ENCODE measurements around the gene MAST4. TPM values are rescaled to one million over a fixed set of nuclear protein-coding genes. Genes with fewer than 3 reads are reported as not detected.

Gene MAST4
- total RNA-seq, 1 donor from 2014 or later, result 22.3 TPM

DNA sequence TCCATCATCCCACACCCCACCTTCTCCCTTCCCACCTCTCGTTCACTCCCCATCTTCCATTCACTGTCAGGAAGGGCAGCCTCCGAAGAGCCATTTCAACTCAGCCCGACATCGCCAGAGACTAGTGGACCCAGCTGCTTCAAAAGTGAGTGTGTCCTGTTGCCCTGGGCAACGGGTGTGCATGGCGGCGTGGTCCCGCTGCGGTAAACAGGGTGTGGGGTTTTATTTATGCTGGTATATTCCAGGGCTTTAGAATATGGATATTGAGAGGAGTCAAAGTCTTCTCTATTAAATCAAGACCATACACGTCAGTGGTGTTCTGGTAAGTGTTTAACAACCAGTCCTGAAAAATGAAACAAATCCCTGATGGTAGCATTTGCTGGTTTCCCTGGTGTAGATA, 274.5 kb downstream of the MAST4 start:
- no peak overlapping the region for H3K4me3 Mint-ChIP-seq (ENCODE audit: unreplicated experiment)

DNA sequence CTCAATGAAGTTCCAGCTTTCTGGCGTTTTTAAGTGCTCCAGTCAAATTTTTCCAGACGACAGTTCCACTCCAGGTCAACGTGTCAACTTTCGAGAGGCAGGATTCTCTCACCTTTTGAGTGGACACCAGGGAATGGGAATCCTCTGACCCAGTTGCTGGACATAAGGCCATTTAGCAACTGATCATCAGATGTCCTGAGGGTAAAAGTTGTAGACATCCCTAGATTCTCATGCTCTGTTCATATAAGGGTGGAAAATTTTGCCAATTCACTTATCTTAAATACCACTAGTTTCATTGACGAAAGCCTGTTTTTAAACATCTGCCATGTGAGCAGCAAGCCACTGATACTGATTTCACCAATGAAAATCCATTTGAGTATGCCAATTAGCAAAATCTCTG, 275.5 kb downstream of the MAST4 start:
- DNase-seq (ENCODE audit: low read depth) (no peak), FAIRE-seq (no peak)
- TF ChIP-seq CTCF (IDR thresholded peaks at IDR 0.05; ENCODE audit: insufficient read depth, low read depth, low read length), result no peak
- no peak for TF ChIP-seq EZH2 (IDR thresholded peaks at IDR 0.05; ENCODE audit: insufficient read depth, low read length)
- peaks cover 2% of the 10 kb centered on the region for H3K36me3 Mint-ChIP-seq (ENCODE audit: low read depth, unreplicated experiment)
- H3K9me3 Mint-ChIP-seq (ENCODE audit: unreplicated experiment), result no peaks in the 10 kb centered on the region
- no peaks in the 10 kb centered on the region for H3K27me3 ChIP-seq (ENCODE audit: insufficient read depth, low read length)
- no peaks in the 10 kb centered on the region for H3K9me3 ChIP-seq (ENCODE audit: insufficient read depth, low read depth, low read length)
- no peaks in the 10 kb centered on the region for H3K36me3 ChIP-seq (ENCODE audit: insufficient read depth, low read length)
- no peak overlapping the region for H3K4me3 Mint-ChIP-seq (ENCODE audit: unreplicated experiment)
- H3K4me3 ChIP-seq (ENCODE audit: insufficient read depth, low read depth, low read length), result no peak overlapping the region
- no peak overlapping the region for H3K27ac ChIP-seq (ENCODE audit: low read depth, low read length)
- no peak overlapping the region for H3K27ac Mint-ChIP-seq (ENCODE audit: unreplicated experiment)
- H3K27me3 Mint-ChIP-seq (ENCODE audit: low read depth, unreplicated experiment), result no peaks in the 10 kb centered on the region
- no peak overlapping the region for H2AFZ ChIP-seq (ENCODE audit: low read depth, low read length)
- H4K20me1 ChIP-seq (ENCODE audit: insufficient read depth, low read length), result no peaks in the 10 kb centered on the region
- H3K4me1 ChIP-seq (ENCODE audit: insufficient read depth, low read length), result no peaks in the 10 kb centered on the region
- H3K9ac ChIP-seq (ENCODE audit: low read length), result no peak overlapping the region
- no peaks in the 10 kb centered on the region for H3K79me2 ChIP-seq (ENCODE audit: insufficient read depth, low read length)
- H3K4me1 Mint-ChIP-seq (ENCODE audit: low read depth, unreplicated experiment), result peaks cover 6% of the 10 kb centered on the region
- H3K4me2 ChIP-seq (ENCODE audit: low read length), result no peak overlapping the region

More for the DNA sequence above, 274.5 kb downstream of the MAST4 start:
- Histone ChIP-seq H3K9me3 (ENCODE audit: insufficient read depth, low read depth, low read length) (no peaks in the 10 kb centered on the region), H3K9ac (ENCODE audit: low read length) (no peak overlapping the region), H3K79me2 (ENCODE audit: insufficient read depth, low read length) (no peaks in the 10 kb centered on the region), H3K36me3 (ENCODE audit: insufficient read depth, low read length) (no peaks in the 10 kb centered on the region), H3K4me1 (ENCODE audit: insufficient read depth, low read length) (no peaks in the 10 kb centered on the region), H2AFZ (ENCODE audit: low read depth, low read length) (no peak overlapping the region), H3K4me2 (ENCODE audit: low read length) (no peak overlapping the region), H3K4me3 (ENCODE audit: insufficient read depth, low read depth, low read length) (no peak overlapping the region), H3K27me3 (ENCODE audit: insufficient read depth, low read length) (no peaks in the 10 kb centered on the region), H4K20me1 (ENCODE audit: insufficient read depth, low read length) (no peaks in the 10 kb centered on the region), H3K27ac (ENCODE audit: low read depth, low read length) (no peak overlapping the region)
- FAIRE-seq, result no peak
- no peak for DNase-seq (ENCODE audit: low read depth)
- Mint-ChIP-seq H3K36me3 (ENCODE audit: low read depth, unreplicated experiment) (peaks cover 2% of the 10 kb centered on the region), H3K27ac (ENCODE audit: unreplicated experiment) (no peak overlapping the region), H3K4me1 (ENCODE audit: low read depth, unreplicated experiment) (peaks cover 6% of the 10 kb centered on the region), H3K9me3 (ENCODE audit: unreplicated experiment) (no peaks in the 10 kb centered on the region), H3K27me3 (ENCODE audit: low read depth, unreplicated experiment) (no peaks in the 10 kb centered on the region)
- no peak for TF ChIP-seq CTCF (IDR thresholded peaks at IDR 0.05; ENCODE audit: insufficient read depth, low read depth, low read length)
- TF ChIP-seq EZH2 (IDR thresholded peaks at IDR 0.05; ENCODE audit: insufficient read depth, low read length), result no peak

DNA sequence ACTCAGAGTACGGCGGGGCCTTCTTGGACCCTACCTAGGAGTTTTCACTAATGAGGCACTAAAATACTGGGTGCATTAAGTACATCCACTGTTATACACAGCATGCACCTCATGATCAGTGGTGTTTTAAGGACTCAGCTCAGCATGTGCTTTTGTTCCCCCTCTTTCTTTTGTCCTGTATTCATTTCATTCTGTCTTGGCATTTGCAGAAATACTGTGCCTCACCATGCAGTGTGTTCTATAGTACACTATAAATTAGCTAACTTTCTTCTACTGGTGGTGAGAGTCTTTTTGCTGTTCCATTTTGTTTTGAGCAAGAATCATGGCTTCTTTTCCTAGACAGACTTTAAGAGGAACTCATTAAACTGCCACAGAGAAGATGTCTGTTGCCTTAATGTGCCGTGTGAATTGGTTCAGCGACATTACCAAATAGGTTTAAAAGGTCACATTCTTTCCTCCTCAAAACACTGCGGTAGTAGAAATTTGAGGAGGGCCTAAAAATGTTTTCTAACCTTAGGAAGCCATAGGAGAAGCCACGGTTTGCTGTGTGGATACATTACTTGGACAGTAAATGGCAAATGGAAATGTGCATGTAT, 276.6 kb downstream of the MAST4 start:
- Mint-ChIP-seq H3K27ac (ENCODE audit: unreplicated experiment) (no peak overlapping the region), H3K4me3 (ENCODE audit: unreplicated experiment) (no peak overlapping the region), H3K36me3 (ENCODE audit: low read depth, unreplicated experiment) (peaks cover 2% of the 10 kb centered on the region), H3K4me1 (ENCODE audit: low read depth, unreplicated experiment) (peaks cover 8% of the 10 kb centered on the region), H3K27me3 (ENCODE audit: low read depth, unreplicated experiment) (no peaks in the 10 kb centered on the region), H3K9me3 (ENCODE audit: unreplicated experiment) (no peaks in the 10 kb centered on the region)
- DNase-seq (ENCODE audit: low read depth) (no peak), FAIRE-seq (no peak)
- no peak overlapping the region for H3K9ac ChIP-seq (ENCODE audit: low read length)
- H3K36me3 ChIP-seq (ENCODE audit: insufficient read depth, low read length), result no peaks in the 10 kb centered on the region
- no peak overlapping the region for H3K27ac ChIP-seq (ENCODE audit: low read depth, low read length)
- H3K27me3 ChIP-seq (ENCODE audit: insufficient read depth, low read length), result no peaks in the 10 kb centered on the region
- H3K4me1 ChIP-seq (ENCODE audit: insufficient read depth, low read length), result no peaks in the 10 kb centered on the region
- no peak for TF ChIP-seq EZH2 (IDR thresholded peaks at IDR 0.05; ENCODE audit: insufficient read depth, low read length)
- no peak for TF ChIP-seq CTCF (IDR thresholded peaks at IDR 0.05; ENCODE audit: insufficient read depth, low read depth, low read length)
- H2AFZ ChIP-seq (ENCODE audit: low read depth, low read length), result no peak overlapping the region
- H3K4me3 ChIP-seq (ENCODE audit: insufficient read depth, low read depth, low read length), result no peak overlapping the region
- no peak overlapping the region for H3K4me2 ChIP-seq (ENCODE audit: low read length)
- no peaks in the 10 kb centered on the region for H3K79me2 ChIP-seq (ENCODE audit: insufficient read depth, low read length)
- H3K9me3 ChIP-seq (ENCODE audit: insufficient read depth, low read depth, low read length), result no peaks in the 10 kb centered on the region
- H4K20me1 ChIP-seq (ENCODE audit: insufficient read depth, low read length), result no peaks in the 10 kb centered on the region
